Activated CD4-positive, alpha-beta T cell treated with anti-CD3 and anti-CD28 coated beads for 36 hours (primary cell): ENCODE measurements around the gene APP. TPM values are rescaled to one million over a fixed set of nuclear protein-coding genes. Genes with fewer than 3 reads are reported as not detected.

Experiments
- ATAC-seq: fragments of 200-7000 bp; cut with Tn5 transposase; one replicate; pipeline ENCODE4 v1.10.0; 2021; ENCODE audit warnings: mild to moderate bottlenecking, moderate library complexity
- CTCF ChIA-PET: fragments of 350-600 bp; sonication (Branson Sonifier 250); formaldehyde crosslinking; loops from one replicate; lab custom pipeline; 2021; ENCODE audit warnings: antibody characterized with exemption; lab: Charles Lee
- POLR2A ChIA-PET: fragments of 350-600 bp; sonication (Branson Sonifier 250); formaldehyde crosslinking; loops from one replicate; lab custom pipeline; 2021; ENCODE audit warnings: antibody characterized with exemption, inconsistent platforms; lab: Charles Lee
- DNase-seq: peaks from one replicate; pipeline ENCODE4 v3.0.0-alpha.2; 2020
- H3K27ac Mint-ChIP-seq: one replicate; pipeline ENCODE4 v1.8.0; 2021; ENCODE audit warnings: mixed read lengths
- H3K27me3 Mint-ChIP-seq: one replicate; pipeline ENCODE4 v1.8.0; 2021; ENCODE audit warnings: mixed read lengths
- H3K36me3 Mint-ChIP-seq: one replicate; pipeline ENCODE4 v1.8.0; 2021; ENCODE audit warnings: low read depth, mixed read lengths
- H3K4me1 Mint-ChIP-seq: one replicate; pipeline ENCODE4 v1.8.0; 2021; ENCODE audit warnings: mixed read lengths
- H3K4me3 Mint-ChIP-seq: one replicate; pipeline ENCODE4 v1.8.0; 2021; ENCODE audit warnings: mild to moderate bottlenecking, moderate library complexity, mixed read lengths
- H3K9me3 Mint-ChIP-seq: one replicate; pipeline ENCODE4 v1.8.0; 2021; ENCODE audit warnings: low read depth, mixed read lengths
- intact Hi-C, 2 experiments: fragments of 100-400 bp; cut with DNase I in 1 of 2; cut with micrococcal nuclease in 1 of 2; formaldehyde crosslinking; loops; one replicate each; pipeline versions ENCODE4 v1.14.2 to v1.15.1; 2022 to 2024; cut with DNase I, micrococcal nuclease
- total RNA-seq, 2 experiments: library from RNA; stranded (reverse); gene quantifications; one replicate each; pipeline ENCODE4 v1.2.3, GENCODE V29; 2021

Gene APP
- total RNA-seq, 2 experiments from 2014 or later, result 59.8 to 71.1 TPM

GRCh38 chr21:25863031-25863430, 307.5 kb downstream of the APP start:
- Mint-ChIP-seq H3K4me3 (no peak overlapping the region), H3K4me1 (no peaks in the 10 kb centered on the region), H3K36me3 (no peaks in the 10 kb centered on the region), H3K9me3 (no peaks in the 10 kb centered on the region), H3K27me3 (no peaks in the 10 kb centered on the region), H3K27ac (no peak overlapping the region)
- intact Hi-C loops, result loop anchor here in 1 of 2 experiments (5.0 kb wide), 1 partner anchor 61 kb away; no protein-coding TSS in a partner anchor
- ChIA-PET POLR2A (no interaction called here), CTCF (interaction anchor here (1.0 to 2.6 kb wide), 7 partner anchors 11 to 255 kb away, joined by 3 to 16 read pairs (median 4); partner anchors contain the start of gene MRPL39)
- DNase-seq (no peak), ATAC-seq (no peak)

DNA sequence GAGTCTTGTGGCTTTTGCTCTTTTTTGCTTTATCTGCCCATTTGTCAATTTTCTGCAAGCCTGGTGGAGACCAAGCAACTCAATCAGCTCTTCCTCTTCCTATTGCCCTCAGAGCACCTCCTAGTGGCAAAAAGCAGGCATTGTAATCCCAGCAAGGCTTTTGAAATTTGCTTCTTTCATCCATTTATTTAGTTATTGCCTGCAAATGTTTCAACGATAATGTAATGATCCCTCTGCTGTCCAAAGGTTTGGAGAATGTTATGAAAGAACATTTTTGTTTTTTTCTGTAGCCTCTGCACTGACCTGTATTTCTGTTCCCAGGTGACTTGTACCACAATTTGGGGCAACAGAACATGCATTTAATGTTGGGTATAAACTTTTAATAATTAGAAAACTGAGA, 308.0 kb downstream of the APP start:
- Mint-ChIP-seq H3K27ac (no peak overlapping the region), H3K9me3 (no peaks in the 10 kb centered on the region), H3K4me1 (no peaks in the 10 kb centered on the region), H3K4me3 (no peak overlapping the region), H3K36me3 (no peaks in the 10 kb centered on the region), H3K27me3 (no peaks in the 10 kb centered on the region)
- DNase-seq, result peak; percentile 41
- POLR2A ChIA-PET, result no interaction called here
- CTCF ChIA-PET, result interaction anchor here (0.6 to 2.6 kb wide), 12 partner anchors 11 to 573 kb away, joined by 3 to 16 read pairs (median 4); partner anchors contain the start of gene MRPL39
- intact Hi-C loops, result loop anchor here (1.0 to 5.0 kb wide), 2 partner anchors 60 to 254 kb away; no protein-coding TSS in a partner anchor
- peak; percentile 53 for ATAC-seq

GRCh38 chr21:25862112-25862511, 308.5 kb downstream of the APP start:
- no peak overlapping the region for H3K4me3 Mint-ChIP-seq
- no peaks in the 10 kb centered on the region for H3K27me3 Mint-ChIP-seq
- ChIA-PET POLR2A (no interaction called here), CTCF (interaction anchor here (0.6 to 2.6 kb wide), 13 partner anchors 10 to 573 kb away, joined by 3 to 16 read pairs (median 4); partner anchors contain the start of gene MRPL39)
- intact Hi-C loops, result loop anchor here (1.0 to 5.0 kb wide), 2 partner anchors 60 to 254 kb away; no protein-coding TSS in a partner anchor
- H3K4me1 Mint-ChIP-seq, result no peaks in the 10 kb centered on the region
- H3K27ac Mint-ChIP-seq, result no peak overlapping the region
- H3K9me3 Mint-ChIP-seq, result no peaks in the 10 kb centered on the region
- ATAC-seq (no peak), DNase-seq (no peak)
- H3K36me3 Mint-ChIP-seq, result no peaks in the 10 kb centered on the region

DNA sequence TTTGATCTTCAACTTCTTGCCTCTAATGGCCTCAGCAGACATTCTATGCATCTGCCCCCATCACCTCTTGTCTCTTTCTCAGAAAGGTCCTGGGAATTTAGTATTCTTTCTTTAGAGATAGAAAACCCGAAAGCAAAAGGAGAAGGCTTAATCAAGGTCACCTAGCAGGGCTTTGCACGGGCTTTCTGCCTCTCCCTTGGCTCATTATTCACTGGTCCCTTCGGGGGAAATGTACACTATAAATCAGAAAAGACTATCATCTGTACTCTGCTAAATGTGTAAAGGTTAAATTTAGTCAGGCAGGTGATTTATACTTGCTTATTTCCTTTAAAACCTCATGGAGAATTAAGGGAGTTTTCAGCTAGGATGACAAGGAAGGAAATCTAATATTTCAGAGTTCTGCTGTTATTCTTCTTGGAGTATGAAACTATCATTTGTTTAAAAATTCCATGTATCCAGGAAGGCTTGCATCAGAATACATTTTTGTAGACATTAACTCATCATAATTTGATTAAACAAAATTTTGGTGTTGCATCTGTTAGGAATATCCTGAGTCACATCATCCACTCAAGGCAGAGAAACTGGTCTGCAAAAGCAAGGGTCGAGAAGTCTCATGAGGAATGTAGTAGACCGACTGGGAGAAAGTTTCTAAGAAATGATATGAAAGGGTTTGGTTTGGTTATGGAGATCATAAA, 311.2 kb downstream of the APP start:
- no peaks in the 10 kb centered on the region for H3K4me1 Mint-ChIP-seq
- CTCF ChIA-PET, result interaction anchor here (1.0 kb wide), 1 partner anchor 16 kb away, joined by 3 read pairs; no protein-coding TSS in a partner anchor
- POLR2A ChIA-PET, result no interaction called here
- no peaks in the 10 kb centered on the region for H3K27me3 Mint-ChIP-seq
- intact Hi-C loops, result no loop called here
- no peak for ATAC-seq
- no peaks in the 10 kb centered on the region for H3K9me3 Mint-ChIP-seq
- no peaks in the 10 kb centered on the region for H3K36me3 Mint-ChIP-seq
- H3K27ac Mint-ChIP-seq, result no peak overlapping the region
- no peak for DNase-seq
- H3K4me3 Mint-ChIP-seq, result no peak overlapping the region

DNA sequence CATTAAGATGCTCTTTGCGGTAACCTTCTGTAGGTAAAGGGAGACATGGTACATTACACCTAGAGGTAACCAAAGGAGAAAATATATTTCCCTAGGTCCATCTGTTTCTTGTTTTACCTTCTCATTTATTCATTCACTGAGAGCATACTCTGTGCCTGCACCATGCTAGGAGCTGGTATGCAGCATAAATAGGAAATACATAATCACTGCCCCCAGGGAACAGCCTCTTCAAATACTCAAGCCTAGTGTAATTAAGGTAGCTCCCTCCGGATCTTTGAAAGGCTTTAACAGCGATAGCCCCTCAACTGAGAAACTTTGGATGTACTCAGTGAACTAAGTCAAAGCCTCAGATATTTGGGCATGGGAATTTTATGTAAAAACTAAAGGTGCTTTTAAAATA, 312.2 kb downstream of the APP start:
- intact Hi-C loops, result no loop called here
- no peak overlapping the region for H3K27ac Mint-ChIP-seq
- H3K27me3 Mint-ChIP-seq, result peaks cover 2% of the 10 kb centered on the region
- H3K4me3 Mint-ChIP-seq, result no peak overlapping the region
- DNase-seq (no peak), ATAC-seq (no peak)
- H3K9me3 Mint-ChIP-seq, result no peaks in the 10 kb centered on the region
- CTCF ChIA-PET, result no interaction called here
- no peaks in the 10 kb centered on the region for H3K36me3 Mint-ChIP-seq
- H3K4me1 Mint-ChIP-seq, result no peaks in the 10 kb centered on the region
- POLR2A ChIA-PET, result no interaction called here

DNA sequence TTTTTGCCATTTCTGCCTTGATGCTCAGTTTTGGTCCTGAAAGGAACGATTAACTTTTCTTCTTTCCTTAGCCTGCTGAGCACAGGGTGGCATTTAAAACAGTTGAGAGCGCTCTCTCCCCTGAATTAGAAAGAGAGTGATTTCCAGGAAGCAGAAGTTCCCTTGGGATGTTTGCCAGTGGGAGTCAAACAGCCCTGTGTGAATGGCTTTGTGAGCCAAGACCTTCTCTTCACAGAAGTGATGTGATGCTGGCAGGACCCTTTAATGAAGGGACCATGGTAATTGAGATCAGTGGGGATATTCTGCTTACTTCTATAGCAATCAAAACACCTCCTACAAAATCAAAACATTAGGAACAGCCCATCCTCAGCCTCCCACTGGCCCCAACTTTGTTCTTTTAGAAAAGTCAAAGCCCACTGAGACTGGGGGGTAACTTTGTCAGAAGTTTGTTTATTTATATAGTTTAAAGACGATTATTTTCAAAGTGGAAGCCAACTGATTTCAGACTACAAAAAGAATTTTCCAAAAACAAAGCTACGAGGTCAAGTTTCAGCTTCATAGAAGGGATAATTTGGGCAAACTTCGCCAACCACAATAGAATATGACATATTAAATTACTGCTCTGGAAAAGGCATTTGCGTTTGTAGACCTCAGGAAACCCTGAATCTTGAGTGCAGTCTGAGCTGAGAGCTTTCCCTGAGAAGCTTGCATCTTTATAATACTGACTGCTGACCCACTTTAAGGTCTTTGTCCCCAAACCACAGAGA, 313.1 kb downstream of the APP start:
- DNase-seq (no peak), ATAC-seq (no peak)
- Mint-ChIP-seq H3K27ac (no peak overlapping the region), H3K9me3 (no peaks in the 10 kb centered on the region), H3K4me3 (no peak overlapping the region), H3K4me1 (no peaks in the 10 kb centered on the region), H3K27me3 (peaks cover 2% of the 10 kb centered on the region), H3K36me3 (no peaks in the 10 kb centered on the region)
- ChIA-PET CTCF (interaction anchor here (1.5 kb wide), 1 partner anchor 24 kb away, joined by 3 read pairs; no protein-coding TSS in a partner anchor), POLR2A (no interaction called here)
- intact Hi-C loops, result no loop called here

GRCh38 chr21:25855576-25855975, 315.0 kb downstream of the APP start:
- no peak overlapping the region for H3K4me3 Mint-ChIP-seq
- intact Hi-C loops, result no loop called here
- no peaks in the 10 kb centered on the region for H3K4me1 Mint-ChIP-seq
- peaks cover 2% of the 10 kb centered on the region for H3K27me3 Mint-ChIP-seq
- no peak overlapping the region for H3K27ac Mint-ChIP-seq
- H3K9me3 Mint-ChIP-seq, result no peaks in the 10 kb centered on the region
- CTCF ChIA-PET, result interaction anchor here (1.0 kb wide), 1 partner anchor 22 kb away, joined by 3 read pairs; no protein-coding TSS in a partner anchor
- ATAC-seq, result no peak
- DNase-seq, result no peak
- no peaks in the 10 kb centered on the region for H3K36me3 Mint-ChIP-seq
- POLR2A ChIA-PET, result no interaction called here

- intact Hi-C loops, result no loop called here
Observed at GRCh38 chr21:25850126-25850842, 320.3 kb downstream of the APP start.

DNA sequence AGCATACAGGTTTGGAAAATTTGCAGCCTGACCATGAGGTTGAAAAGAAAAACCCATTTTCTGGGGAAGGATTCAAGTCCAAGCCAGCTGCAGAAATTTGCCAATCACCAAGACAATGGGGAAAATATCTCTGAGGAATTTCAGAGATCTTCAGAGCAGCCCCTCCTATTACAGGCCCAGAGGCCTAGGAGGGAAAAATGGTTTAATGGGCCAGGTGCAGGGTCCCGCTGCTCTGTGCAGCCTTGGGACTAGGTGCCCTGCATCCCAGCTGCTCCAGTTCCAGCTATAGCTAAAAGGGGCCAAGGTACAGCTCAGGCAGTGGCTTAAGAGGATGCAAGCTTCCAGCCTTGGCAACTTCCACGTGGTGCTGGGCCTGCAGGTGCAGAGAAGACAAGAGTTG, 322.3 kb downstream of the APP start:
- ChIA-PET POLR2A (no interaction called here), CTCF (interaction anchor here (0.6 to 1.0 kb wide), 3 partner anchors 38 to 220 kb away, joined by 3 read pairs; no protein-coding TSS in a partner anchor)
- ATAC-seq (no peak), DNase-seq (no peak)
- H3K36me3 Mint-ChIP-seq, result no peaks in the 10 kb centered on the region
- no peak overlapping the region for H3K27ac Mint-ChIP-seq
- H3K4me3 Mint-ChIP-seq, result no peak overlapping the region
- peaks cover 2% of the 10 kb centered on the region for H3K27me3 Mint-ChIP-seq
- peaks cover 12% of the 10 kb centered on the region for H3K9me3 Mint-ChIP-seq
- intact Hi-C loops, result no loop called here
- peaks cover 4% of the 10 kb centered on the region for H3K4me1 Mint-ChIP-seq

More at GRCh38 chr21:25850126-25850842, 320.3 kb downstream of the APP start:
- H3K27ac Mint-ChIP-seq, result no peak overlapping the region
- peaks cover 4% of the 10 kb centered on the region for H3K4me1 Mint-ChIP-seq
- peaks cover 2% of the 10 kb centered on the region for H3K27me3 Mint-ChIP-seq
- ChIA-PET CTCF (interaction anchor here (3.0 kb wide), 1 partner anchor 12 kb away, joined by 16 read pairs; no protein-coding TSS in a partner anchor), POLR2A (no interaction called here)
- H3K9me3 Mint-ChIP-seq, result peaks cover 12% of the 10 kb centered on the region
- DNase-seq, result no peak
- no peaks in the 10 kb centered on the region for H3K36me3 Mint-ChIP-seq
- ATAC-seq, result no peak
- H3K4me3 Mint-ChIP-seq, result no peak overlapping the region

GRCh38 chr21:25845729-25846256, 324.8 kb downstream of the APP start:
- Mint-ChIP-seq H3K27me3 (peaks cover 7% of the 10 kb centered on the region), H3K27ac (peak overlapping the region; percentile 21), H3K4me3 (no peak overlapping the region), H3K36me3 (no peaks in the 10 kb centered on the region), H3K4me1 (peaks cover 4% of the 10 kb centered on the region), H3K9me3 (peaks cover 12% of the 10 kb centered on the region)
- DNase-seq (no peak), ATAC-seq (peak; percentile 90)
- ChIA-PET CTCF (interaction anchor here (0.7 to 1.8 kb wide), 3 partner anchors 36 to 44 kb away, joined by 3 to 6 read pairs (median 5); no protein-coding TSS in a partner anchor), POLR2A (interaction anchor here (0.6 kb wide), 2 partner anchors 28 to 1164 kb away, joined by 4 to 7 read pairs; no protein-coding TSS in a partner anchor)
- intact Hi-C loops, result no loop called here
